Measurements from ENCODE around the gene MAPK9.

DNA sequence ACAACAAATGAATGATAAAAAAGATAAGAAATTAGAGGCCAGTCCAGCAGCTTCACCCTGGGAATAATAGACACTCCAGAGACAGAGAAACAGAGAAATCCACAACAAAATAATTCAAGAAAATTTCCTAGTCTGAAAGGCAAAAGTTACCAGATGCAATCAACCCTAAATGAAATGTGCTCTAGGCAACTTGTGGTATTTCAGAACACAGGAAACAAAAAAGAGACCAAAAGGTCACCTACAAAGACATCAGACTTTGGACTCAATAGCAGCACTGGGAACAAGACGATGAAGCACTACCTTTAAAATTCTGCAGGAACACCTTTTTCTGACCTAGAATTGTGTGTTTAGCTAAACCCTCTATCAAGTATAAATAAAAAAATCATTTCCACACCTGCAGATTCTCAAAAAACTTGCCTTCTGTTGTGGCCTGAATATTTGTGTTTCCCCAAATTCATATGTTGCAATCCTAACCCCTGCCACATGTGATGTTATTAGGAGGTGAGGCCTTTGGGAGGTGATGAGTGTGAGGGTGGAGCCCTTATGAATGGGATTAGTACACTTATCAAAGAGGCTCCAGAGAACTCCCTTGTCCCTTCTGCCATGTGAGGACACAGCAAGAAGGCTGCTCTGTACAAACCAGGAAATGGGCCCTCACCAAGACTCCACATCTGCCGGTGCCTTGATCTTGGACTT is 5.9 kb upstream of the MAPK9 start:
- TF ChIP-seq, protein P1, sequence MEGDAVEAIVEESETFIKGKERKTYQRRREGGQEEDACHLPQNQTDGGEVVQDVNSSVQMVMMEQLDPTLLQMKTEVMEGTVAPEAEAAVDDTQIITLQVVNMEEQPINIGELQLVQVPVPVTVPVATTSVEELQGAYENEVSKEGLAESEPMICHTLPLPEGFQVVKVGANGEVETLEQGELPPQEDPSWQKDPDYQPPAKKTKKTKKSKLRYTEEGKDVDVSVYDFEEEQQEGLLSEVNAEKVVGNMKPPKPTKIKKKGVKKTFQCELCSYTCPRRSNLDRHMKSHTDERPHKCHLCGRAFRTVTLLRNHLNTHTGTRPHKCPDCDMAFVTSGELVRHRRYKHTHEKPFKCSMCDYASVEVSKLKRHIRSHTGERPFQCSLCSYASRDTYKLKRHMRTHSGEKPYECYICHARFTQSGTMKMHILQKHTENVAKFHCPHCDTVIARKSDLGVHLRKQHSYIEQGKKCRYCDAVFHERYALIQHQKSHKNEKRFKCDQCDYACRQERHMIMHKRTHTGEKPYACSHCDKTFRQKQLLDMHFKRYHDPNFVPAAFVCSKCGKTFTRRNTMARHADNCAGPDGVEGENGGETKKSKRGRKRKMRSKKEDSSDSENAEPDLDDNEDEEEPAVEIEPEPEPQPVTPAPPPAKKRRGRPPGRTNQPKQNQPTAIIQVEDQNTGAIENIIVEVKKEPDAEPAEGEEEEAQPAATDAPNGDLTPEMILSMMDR (IDR thresholded peaks at IDR 0.05), result no peak
- no peak for TF ChIP-seq POLR2A (IDR thresholded peaks at IDR 0.05)

Measured in heart left ventricle (tissue), 13 donors.